CD4-positive, alpha-beta T cell (primary cell): ENCODE results near the gene ATM. TPM values are rescaled to one million over a fixed set of nuclear protein-coding genes. Genes with fewer than 3 reads are reported as not detected.

Experiments used
- ATAC-seq: fragments of 200-7000 bp; cut with Tn5 transposase; one replicate; pipeline ENCODE4 v1.10.0; 2022; ENCODE audit warnings: mild to moderate bottlenecking; ENCODE audit not compliant: poor library complexity
- CTCF ChIA-PET: fragments of 350-600 bp; sonication (Branson Sonifier 250); formaldehyde crosslinking; loops from one replicate; lab custom pipeline; 2021; ENCODE audit warnings: antibody characterized with exemption, inconsistent platforms; lab: Charles Lee
- POLR2A ChIA-PET: fragments of 350-600 bp; sonication (Branson Sonifier 250); formaldehyde crosslinking; loops from one replicate; lab custom pipeline; 2021; ENCODE audit warnings: antibody characterized with exemption, inconsistent platforms; lab: Charles Lee
- DNase-seq, 14 experiments: peaks; one replicate each; pipeline ENCODE4 v3.0.0-alpha.2; 2013 to 2020; ENCODE audit warnings: mixed read lengths in 2 of 14
- H3K27ac ChIP-seq, 2 donors: one replicate each; pipeline versions ENCODE4 v1.5.1 to v1.7.0; 2013; ENCODE audit warnings: low read length in 2 of 2, low read depth in 1 of 2, mild to moderate bottlenecking in 1 of 2
- H3K27me3 ChIP-seq, 2 experiments: 1 replicate in 1 of 2; 2 replicates in 1 of 2; pipeline versions ENCODE4 v1.6.1 to v1.7.0; 2013; ENCODE audit warnings: low read length in 2 of 2, control low read depth in 1 of 2, mild to moderate bottlenecking in 1 of 2, moderate library complexity in 1 of 2; ENCODE audit not compliant: insufficient read depth in 2 of 2, control insufficient read depth in 1 of 2
- H3K36me3 ChIP-seq: one replicate; pipeline ENCODE4 v1.6.1; 2013; ENCODE audit warnings: low read length, control low read depth; ENCODE audit not compliant: insufficient read depth
- H3K4me1 ChIP-seq: one replicate; pipeline ENCODE4 v1.6.1; 2013; ENCODE audit warnings: low read length, control low read depth; ENCODE audit not compliant: insufficient read depth
- H3K4me3 ChIP-seq: one replicate; pipeline ENCODE4 v1.5.1; 2013; ENCODE audit warnings: mild to moderate bottlenecking, low read length, moderate library complexity
- H3K9me3 ChIP-seq, 2 experiments: 1 replicate in 1 of 2; 2 replicates in 1 of 2; pipeline versions ENCODE4 v1.6.1 to v1.7.0; 2013; ENCODE audit warnings: low read length in 2 of 2, mild to moderate bottlenecking in 2 of 2, control low read depth in 1 of 2, moderate library complexity in 1 of 2; ENCODE audit not compliant: control insufficient read depth in 1 of 2, insufficient read depth in 1 of 2
- H3K27ac Mint-ChIP-seq: one replicate; pipeline ENCODE4 v1.8.0; 2020; ENCODE audit warnings: mixed read lengths
- H3K27me3 Mint-ChIP-seq: one replicate; pipeline ENCODE4 v1.8.0; 2021; ENCODE audit warnings: mixed read lengths
- H3K36me3 Mint-ChIP-seq: one replicate; pipeline ENCODE4 v1.8.0; 2021; ENCODE audit warnings: low read depth, mixed read lengths
- H3K4me1 Mint-ChIP-seq: one replicate; pipeline ENCODE4 v1.8.0; 2021; ENCODE audit warnings: low read depth, mixed read lengths
- H3K4me3 Mint-ChIP-seq: one replicate; pipeline ENCODE4 v1.8.0; 2020; ENCODE audit warnings: mild to moderate bottlenecking, mixed read lengths
- H3K9me3 Mint-ChIP-seq: one replicate; pipeline ENCODE4 v1.8.0; 2020; ENCODE audit warnings: mixed read lengths
- intact Hi-C, 2 experiments: fragments of 100-400 bp; cut with DNase I in 1 of 2; cut with micrococcal nuclease in 1 of 2; formaldehyde crosslinking; loops; one replicate each; pipeline versions ENCODE4 v1.15.1 to v1.9.0; 2023 to 2025; cut with DNase I, micrococcal nuclease
- total RNA-seq, 174 experiments: library from RNA in 2 of 174; stranded (reverse) in 2 of 174; gene quantifications; one replicate each; pipeline ENCODE4 v1.2.3 and lab custom pipeline; 2021 to 2026
- TF ChIP-seq, protein P1 (sequence below): fragments of 200-600 bp; IDR thresholded peaks from one replicate; pipeline ENCODE4 v1.8.0; 2022; ENCODE audit warnings: antibody characterized with exemption, mild to moderate bottlenecking

Gene ATM
- total RNA-seq, 2 experiments from 2014 or later = 307 to 329 TPM

DNA sequence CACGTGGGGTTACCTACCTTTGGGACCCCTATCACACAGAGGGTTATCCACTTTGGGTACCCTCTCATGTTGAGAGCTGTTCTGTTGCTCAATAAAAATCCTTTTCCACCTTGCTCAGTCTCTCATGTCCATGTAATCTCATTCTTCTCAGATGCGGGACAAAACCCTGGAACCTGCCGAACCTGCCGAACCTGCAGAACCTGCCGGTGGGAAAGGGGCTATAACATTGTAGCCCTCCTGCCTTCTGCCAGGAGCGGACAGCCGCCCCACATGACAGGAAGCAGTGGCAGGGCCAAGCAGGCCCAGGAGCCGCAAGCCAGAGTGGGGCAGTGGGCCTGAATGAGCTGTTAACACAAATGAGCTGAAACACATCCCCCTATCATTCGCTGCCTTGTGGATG, 18.5 kb upstream of the ATM start:
- Mint-ChIP-seq H3K9me3 (peaks cover 3% of the 10 kb centered on the region), H3K27ac (no peak overlapping the region), H3K4me1 (peaks cover 69% of the 10 kb centered on the region), H3K27me3 (no peaks in the 10 kb centered on the region), H3K36me3 (peaks cover 95% of the 10 kb centered on the region), H3K4me3 (no peak overlapping the region)
- Histone ChIP-seq H3K4me1 (peaks cover 52% of the 10 kb centered on the region), H3K4me3 (no peak overlapping the region), H3K36me3 (peaks cover 85% of the 10 kb centered on the region), H3K27ac (no peak overlapping the region), H3K9me3 (peaks cover 9 to 28% of the 10 kb centered on the region in 2 experiments), H3K27me3 (no peaks in the 10 kb centered on the region)
- DNase-seq (no peak), ATAC-seq (no peak)
- POLR2A ChIA-PET = interaction anchor here (1.1 kb wide), 1 partner anchor 20 kb away, joined by 3 read pairs; no protein-coding TSS in a partner anchor
- CTCF ChIA-PET = interaction anchor here (1.3 kb wide), 1 partner anchor 11 kb away, joined by 3 read pairs; no protein-coding TSS in a partner anchor
- TF ChIP-seq, protein P1, sequence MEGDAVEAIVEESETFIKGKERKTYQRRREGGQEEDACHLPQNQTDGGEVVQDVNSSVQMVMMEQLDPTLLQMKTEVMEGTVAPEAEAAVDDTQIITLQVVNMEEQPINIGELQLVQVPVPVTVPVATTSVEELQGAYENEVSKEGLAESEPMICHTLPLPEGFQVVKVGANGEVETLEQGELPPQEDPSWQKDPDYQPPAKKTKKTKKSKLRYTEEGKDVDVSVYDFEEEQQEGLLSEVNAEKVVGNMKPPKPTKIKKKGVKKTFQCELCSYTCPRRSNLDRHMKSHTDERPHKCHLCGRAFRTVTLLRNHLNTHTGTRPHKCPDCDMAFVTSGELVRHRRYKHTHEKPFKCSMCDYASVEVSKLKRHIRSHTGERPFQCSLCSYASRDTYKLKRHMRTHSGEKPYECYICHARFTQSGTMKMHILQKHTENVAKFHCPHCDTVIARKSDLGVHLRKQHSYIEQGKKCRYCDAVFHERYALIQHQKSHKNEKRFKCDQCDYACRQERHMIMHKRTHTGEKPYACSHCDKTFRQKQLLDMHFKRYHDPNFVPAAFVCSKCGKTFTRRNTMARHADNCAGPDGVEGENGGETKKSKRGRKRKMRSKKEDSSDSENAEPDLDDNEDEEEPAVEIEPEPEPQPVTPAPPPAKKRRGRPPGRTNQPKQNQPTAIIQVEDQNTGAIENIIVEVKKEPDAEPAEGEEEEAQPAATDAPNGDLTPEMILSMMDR = no peak
- intact Hi-C loops = no loop called here

DNA sequence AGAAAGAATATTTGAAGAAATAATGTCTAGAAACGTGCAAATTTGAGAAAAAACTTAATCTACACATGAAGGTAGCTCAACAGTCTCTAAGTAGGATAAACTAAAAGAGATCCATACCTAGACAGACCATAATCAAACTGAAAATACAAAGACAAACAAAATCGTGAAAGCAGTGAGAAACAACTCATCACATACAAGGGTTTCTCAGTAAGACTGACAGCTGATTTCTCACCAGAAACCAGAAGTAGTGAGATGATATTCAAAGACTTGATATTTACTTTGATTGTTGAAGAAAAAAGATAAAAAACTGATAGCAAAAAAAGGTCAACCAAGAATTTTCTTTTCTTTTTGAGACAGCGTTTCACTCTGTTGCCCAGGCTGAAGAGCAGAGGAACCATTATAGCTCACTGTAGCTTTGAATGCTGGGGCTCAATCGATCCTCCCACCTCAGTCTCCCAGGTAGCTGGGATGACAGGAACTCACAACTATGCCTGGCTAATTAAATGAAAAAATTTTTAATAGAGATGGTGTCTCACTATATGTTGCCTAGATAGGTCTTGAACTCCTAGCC, 17.9 kb upstream of the ATM start:
- ChIA-PET CTCF (interaction anchor here (1.3 kb wide), 1 partner anchor 10 kb away, joined by 3 read pairs; no protein-coding TSS in a partner anchor), POLR2A (interaction anchor here (0.9 kb wide), 1 partner anchor 76 kb away, joined by 3 read pairs; no protein-coding TSS in a partner anchor)
- H3K4me3 ChIP-seq = no peak overlapping the region
- Mint-ChIP-seq H3K4me3 (no peak overlapping the region), H3K27ac (no peak overlapping the region), H3K9me3 (peaks cover 3% of the 10 kb centered on the region), H3K4me1 (peaks cover 66% of the 10 kb centered on the region), H3K36me3 (peaks cover 95% of the 10 kb centered on the region), H3K27me3 (no peaks in the 10 kb centered on the region)
- peaks cover 46% of the 10 kb centered on the region for H3K4me1 ChIP-seq
- no peaks in the 10 kb centered on the region for H3K27me3 ChIP-seq
- H3K36me3 ChIP-seq = peaks cover 83% of the 10 kb centered on the region
- no peak overlapping the region for H3K27ac ChIP-seq
- ATAC-seq = no peak
- no peak for DNase-seq
- TF ChIP-seq, protein P1 = no peak
- intact Hi-C loops = no loop called here
- H3K9me3 ChIP-seq = peaks cover 9 to 28% of the 10 kb centered on the region in 2 experiments

DNA sequence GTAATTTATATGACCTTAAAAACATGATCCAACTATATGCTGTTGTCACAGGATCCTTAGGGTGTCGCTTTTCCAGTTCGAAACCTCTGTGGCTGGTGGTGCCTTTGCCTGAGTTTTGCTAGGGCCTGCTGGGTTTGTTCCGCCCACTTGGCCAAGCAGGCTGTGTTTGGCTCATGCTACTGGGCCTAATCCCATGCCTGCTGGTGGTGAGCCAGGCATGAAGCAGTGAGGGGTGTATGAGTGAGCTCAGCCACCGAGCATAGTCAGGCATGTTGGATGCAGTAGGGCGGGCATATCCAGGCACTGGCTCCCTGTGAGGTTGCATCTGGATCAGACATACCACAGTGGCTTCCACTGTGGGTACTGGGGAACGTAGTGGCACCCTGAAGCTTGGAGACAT, 16.7 kb upstream of the ATM start:
- DNase-seq (no peak), ATAC-seq (no peak)
- H3K36me3 ChIP-seq = peaks cover 89% of the 10 kb centered on the region
- CTCF ChIA-PET = interaction anchor here (1.4 kb wide), 1 partner anchor 9 kb away, joined by 4 read pairs; no protein-coding TSS in a partner anchor
- intact Hi-C loops = no loop called here
- no peaks in the 10 kb centered on the region for H3K27me3 ChIP-seq
- H3K4me3 ChIP-seq = no peak overlapping the region
- Mint-ChIP-seq H3K9me3 (peaks cover 3% of the 10 kb centered on the region), H3K36me3 (peaks cover 95% of the 10 kb centered on the region), H3K27me3 (no peaks in the 10 kb centered on the region), H3K27ac (no peak overlapping the region), H3K4me1 (peaks cover 65% of the 10 kb centered on the region), H3K4me3 (no peak overlapping the region)
- POLR2A ChIA-PET = interaction anchor here (0.6 to 1.7 kb wide), 4 partner anchors 9 to 80 kb away, joined by 3 to 10 read pairs (median 4); partner anchors contain the start of genes ATM and NPAT
- TF ChIP-seq, protein P1 = no peak
- H3K9me3 ChIP-seq = peaks cover 9 to 28% of the 10 kb centered on the region in 2 experiments
- H3K4me1 ChIP-seq = peaks cover 40% of the 10 kb centered on the region
- H3K27ac ChIP-seq = no peak overlapping the region
